SU-DHL-6 (cell line): ENCODE data around the gene RIPK4.

Source experiments
- H2AFZ ChIP-seq: fragments of 200-600 bp; sonication (generic); 2 replicates; pipeline ENCODE4 v1.6.1; 2014; ENCODE audit warnings: low read depth, mild to moderate bottlenecking, moderate library complexity, mixed read lengths, antibody characterized with exemption, low read length; ENCODE audit not compliant: severe bottlenecking
- H3F3A ChIP-seq: fragments of 200-600 bp; shearing (Covaris generic); 2 replicates; pipeline ENCODE4 v1.6.0; 2016; ENCODE audit warnings: antibody characterized with exemption, mild to moderate bottlenecking; ENCODE audit not compliant: insufficient read depth
- H3K27ac ChIP-seq: fragments of 200-600 bp; sonication (generic); 2 replicates; pipeline ENCODE4 v1.5.1; 2016; ENCODE audit warnings: low read depth, mild to moderate bottlenecking, low read length, moderate library complexity, mixed read lengths
- H3K27me3 ChIP-seq: fragments of 200-600 bp; sonication (generic), shearing (Covaris generic); 2 replicates; pipeline ENCODE4 v1.6.0; 2014; ENCODE audit warnings: mild to moderate bottlenecking, low read length
- H3K36me3 ChIP-seq: fragments of 200-600 bp; sonication (generic); 2 replicates; pipeline ENCODE4 v1.6.1; 2014; ENCODE audit warnings: mild to moderate bottlenecking, low read length, mixed read lengths
- H3K4me2 ChIP-seq: fragments of 300-600, 200-600 bp; shearing (Covaris generic), sonication (generic); 2 replicates; pipeline ENCODE4 v1.6.0; 2014; ENCODE audit warnings: low read length, low read depth, mild to moderate bottlenecking; ENCODE audit not compliant: poor library complexity, severe bottlenecking
- H3K4me3 ChIP-seq: fragments of 200-600 bp; sonication (generic); 2 replicates; pipeline ENCODE4 v1.5.1; 2014; ENCODE audit warnings: antibody characterized with exemption, low read length, mild to moderate bottlenecking, mixed read lengths; ENCODE audit not compliant: insufficient read depth, poor library complexity, severe bottlenecking
- H3K79me2 ChIP-seq: fragments of 200-600 bp; sonication (generic); 2 replicates; pipeline ENCODE4 v1.6.1; 2014; ENCODE audit warnings: mild to moderate bottlenecking, low read length, moderate library complexity; ENCODE audit not compliant: insufficient read depth
- H3K9ac ChIP-seq: fragments of 200-600 bp; sonication (generic); 2 replicates; pipeline ENCODE4 v1.7.0; 2014; ENCODE audit warnings: mild to moderate bottlenecking, low read length
- H3K9me2 ChIP-seq: fragments of 200-600 bp; sonication (generic); replicated peaks from 2 replicates; pipeline ENCODE4 v1.6.1; 2014; ENCODE audit warnings: low read length; ENCODE audit not compliant: insufficient read depth
- H3K9me3 ChIP-seq: fragments of 200-600 bp; sonication (generic); 2 replicates; pipeline ENCODE4 v1.6.1; 2014; ENCODE audit warnings: low read length, mixed read lengths; ENCODE audit not compliant: insufficient read depth
- H4K20me1 ChIP-seq: fragments of 200-600 bp; sonication (generic); 2 replicates; pipeline ENCODE4 v1.6.1; 2014; ENCODE audit warnings: low read depth, mild to moderate bottlenecking, antibody characterized with exemption, low read length, moderate library complexity, mixed read lengths
- CTCF ChIP-seq: fragments of 200-600 bp; sonication (generic); IDR thresholded peaks from one replicate; pipeline ENCODE4 v1.5.1; 2017; ENCODE audit warnings: antibody characterized with exemption, mild to moderate bottlenecking, low read length, moderate library complexity; ENCODE audit not compliant: insufficient read depth, poor library complexity, severe bottlenecking
- EZH2phosphoT487 ChIP-seq: fragments of 200-600 bp; sonication (generic), shearing (Covaris generic); conservative IDR thresholded peaks from 2 replicates; pipeline ENCODE4 v1.6.1; 2018; ENCODE audit warnings: mild to moderate bottlenecking, antibody characterized with exemption, low read length, moderate library complexity, mixed read lengths

RIPK4 gene

DNA sequence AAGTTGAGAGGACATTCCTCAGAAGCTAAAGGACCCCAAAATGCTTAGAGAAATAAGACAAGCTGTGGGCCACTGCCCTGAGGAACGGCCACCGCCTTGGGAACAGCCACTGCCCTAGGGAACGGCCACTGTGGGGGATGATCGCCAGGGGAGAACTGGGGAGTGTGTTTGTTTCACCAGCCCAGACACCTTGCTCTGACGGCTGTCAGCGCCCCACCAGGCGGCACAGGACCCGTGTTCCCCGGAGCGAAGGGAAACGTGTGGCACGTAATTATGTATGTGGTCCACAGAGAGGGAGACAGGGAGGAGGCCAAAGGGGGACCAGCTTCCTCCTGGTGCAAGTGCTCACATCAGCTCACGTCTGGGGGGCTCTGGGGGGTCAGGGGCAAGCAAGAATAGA, 45.8 kb upstream of the RIPK4 start:
- Histone ChIP-seq H2AFZ (no peak overlapping the region), H3F3A (peaks cover 13% of the 10 kb centered on the region), H3K27me3 (no peaks in the 10 kb centered on the region), H3K4me2 (no peak overlapping the region), H3K36me3 (peaks cover 38% of the 10 kb centered on the region), H3K79me2 (peaks cover 60% of the 10 kb centered on the region), H3K9me2 (no peaks in the 10 kb centered on the region), H3K27ac (no peak overlapping the region), H3K9ac (no peak overlapping the region), H3K9me3 (no peaks in the 10 kb centered on the region), H3K4me3 (no peak overlapping the region), H4K20me1 (no peaks in the 10 kb centered on the region; the same call in 1 of the 2 replicates)
- no peak for TF ChIP-seq CTCF
- no peak for TF ChIP-seq EZH2phosphoT487

DNA sequence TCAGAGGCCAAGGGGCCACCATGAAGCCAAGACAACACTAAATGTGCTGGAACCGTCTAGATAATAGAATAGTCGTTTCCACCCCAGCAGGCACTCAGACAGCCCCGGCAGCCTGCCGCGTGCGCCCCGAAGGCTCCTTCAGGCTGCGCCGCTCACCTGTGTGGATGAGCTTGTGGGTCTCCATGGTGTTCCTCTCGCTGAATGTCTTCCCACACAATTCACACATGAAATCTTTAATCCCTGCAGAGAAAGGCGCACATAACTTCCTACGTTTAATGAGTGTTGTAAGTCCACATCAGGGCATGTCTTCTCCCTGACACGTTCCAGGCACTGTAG, 43.7 kb upstream of the RIPK4 start:
- no peak for TF ChIP-seq CTCF
- no peak for TF ChIP-seq EZH2phosphoT487
- peaks cover 9% of the 10 kb centered on the region; the same call in 1 of the 2 replicates for H4K20me1 ChIP-seq
- H2AFZ ChIP-seq = no peak overlapping the region
- peaks cover 46% of the 10 kb centered on the region for H3K36me3 ChIP-seq
- H3F3A ChIP-seq = 0 out of 2 replicates have a peak, but pooled peaks cover 11% of the 10 kb centered on the region
- H3K9me3 ChIP-seq = no peaks in the 10 kb centered on the region
- no peak overlapping the region for H3K9ac ChIP-seq
- no peak overlapping the region for H3K27ac ChIP-seq
- no peak overlapping the region for H3K4me3 ChIP-seq
- no peaks in the 10 kb centered on the region for H3K27me3 ChIP-seq
- no peak overlapping the region for H3K4me2 ChIP-seq
- H3K9me2 ChIP-seq = no peaks in the 10 kb centered on the region
- H3K79me2 ChIP-seq = peaks cover 67% of the 10 kb centered on the region

- no peaks in the 10 kb centered on the region for H3K9me2 ChIP-seq
- H3K27me3 ChIP-seq = no peaks in the 10 kb centered on the region
- no peak overlapping the region for H3K9ac ChIP-seq
- H3K9me3 ChIP-seq = no peaks in the 10 kb centered on the region
- no peak overlapping the region for H3K4me2 ChIP-seq
- H3K27ac ChIP-seq = no peak overlapping the region
- peaks cover 64% of the 10 kb centered on the region for H3K79me2 ChIP-seq
- 0 out of 2 replicates have a peak, but pooled peaks cover 11% of the 10 kb centered on the region for H3F3A ChIP-seq
- no peak overlapping the region for H2AFZ ChIP-seq
- H4K20me1 ChIP-seq = peaks cover 15% of the 10 kb centered on the region; the same call in 1 of the 2 replicates
- peaks cover 43% of the 10 kb centered on the region for H3K36me3 ChIP-seq
- no peak for TF ChIP-seq CTCF
- TF ChIP-seq EZH2phosphoT487 = no peak
- no peak overlapping the region for H3K4me3 ChIP-seq
These were observed 43.2 kb upstream of the RIPK4 start for GRCh38 chr21:41809891-41810596.
